BLaER1 treated with 17β-estradiol and CSF1 and Interleukin-3, amounts not matched to agents 10 nM and 100 nM (cell line): ENCODE results near the gene COX17.
A peak's percentile ranks its signal among the peaks of the same experiment; 100 is the strongest.
"Not testable (repeated sequence)": the region's sequence is repeated elsewhere in the genome, so short reads cannot be mapped to it uniquely, and the experiment has no call there.

Experiments
- H3K27ac ChIP-seq, 11 experiments: shearing (Covaris generic); formaldehyde crosslinking; 2 replicates each; pipeline ENCODE4 v1.8.1; 2022
- H3K27me3 ChIP-seq, 11 experiments: shearing (Covaris generic); formaldehyde crosslinking; 2 replicates each; pipeline ENCODE4 v1.8.1; 2022
- H3K36me3 ChIP-seq, 11 experiments: shearing (Covaris generic); formaldehyde crosslinking; 2 replicates each; pipeline ENCODE4 v1.8.1; 2022
- H3K4me1 ChIP-seq, 10 experiments: shearing (Covaris generic); formaldehyde crosslinking; 2 replicates each; pipeline ENCODE4 v1.8.1; 2022
- H3K4me2 ChIP-seq, 11 experiments: shearing (Covaris generic); formaldehyde crosslinking; 2 replicates each; pipeline ENCODE4 v1.8.1; 2022
- H3K4me3 ChIP-seq, 10 experiments: shearing (Covaris generic); formaldehyde crosslinking; 2 replicates each; pipeline ENCODE4 v1.8.1; 2022
- H3K9ac ChIP-seq, 11 experiments: shearing (Covaris generic); formaldehyde crosslinking; 2 replicates each; pipeline ENCODE4 v1.8.1; 2022
- H3K9me3 ChIP-seq, 11 experiments: shearing (Covaris generic); formaldehyde crosslinking; replicated peaks in 1 of 11; 2 replicates each; pipeline ENCODE4 v1.8.1; 2022
- H4K20me1 ChIP-seq, 11 experiments: shearing (Covaris generic); formaldehyde crosslinking; 2 replicates each; pipeline ENCODE4 v1.8.1; 2022
- Cebpa-rat ChIP-seq, 11 experiments: shearing (Covaris generic); IDR thresholded peaks; 2 replicates each; pipeline ENCODE4 v1.8.1; 2022

Gene COX17

GRCh38 chr3:119700920-119701734, 23.9 kb upstream of the COX17 start:
- H3K27ac ChIP-seq = peak overlapping the region in 3 of 11 experiments; percentile 12 to 73 (median 26); a peak in 2 of 22 replicates
- H3K4me2 ChIP-seq = no peak overlapping the region
- no peak overlapping the region for H3K4me3 ChIP-seq
- H3K27me3 ChIP-seq = no peaks in the 10 kb centered on the region
- H3K9ac ChIP-seq = no peak overlapping the region
- H3K4me1 ChIP-seq = peaks cover 0 to 8% (median 0%) of the 10 kb centered on the region in 10 experiments; a peak in 5 of 20 replicates
- no peaks in the 10 kb centered on the region for H4K20me1 ChIP-seq
- peaks cover 22 to 32% (median 28%) of the 10 kb centered on the region in 11 experiments for H3K9me3 ChIP-seq
- TF ChIP-seq Cebpa-rat (IDR thresholded peaks at IDR 0.05) = no peak
- no peaks in the 10 kb centered on the region for H3K36me3 ChIP-seq

DNA sequence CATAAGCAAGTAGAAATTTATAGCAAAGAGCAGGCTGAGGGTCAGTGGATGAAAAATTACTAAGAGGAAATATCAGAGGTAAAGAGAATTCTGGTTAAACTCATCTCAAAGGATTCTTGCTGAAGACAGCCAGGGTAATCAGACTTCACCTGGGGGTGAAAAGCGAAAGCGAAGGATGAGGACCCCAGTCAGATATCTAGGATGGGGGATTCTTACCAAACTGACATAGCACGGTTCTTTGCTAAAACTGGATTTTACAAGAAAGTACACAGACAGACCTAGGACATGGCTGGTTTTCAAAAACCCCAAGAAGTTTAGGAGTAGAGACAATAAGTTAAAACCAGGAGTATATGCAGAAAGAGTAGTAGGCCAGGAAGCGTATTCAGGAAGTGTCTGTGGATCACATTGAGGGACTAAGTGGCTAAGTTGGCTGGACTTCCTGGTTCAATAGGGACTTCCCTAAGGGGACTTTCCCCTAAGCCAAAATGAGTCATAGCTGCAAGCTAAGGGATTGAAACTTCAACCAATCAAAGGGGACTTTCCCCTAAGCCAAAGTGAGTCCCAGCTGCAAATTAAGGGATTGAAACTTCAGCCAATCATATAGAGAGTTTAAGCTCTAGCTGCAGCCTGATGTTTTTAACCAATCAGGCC, 23.2 kb upstream of the COX17 start:
- H3K9me3 ChIP-seq = peaks cover 22 to 32% (median 28%) of the 10 kb centered on the region in 11 experiments
- peaks cover 0 to 8% (median 0%) of the 10 kb centered on the region in 10 experiments; a peak in 5 of 20 replicates for H3K4me1 ChIP-seq
- H3K36me3 ChIP-seq = no peaks in the 10 kb centered on the region
- H3K9ac ChIP-seq = no peak overlapping the region
- H3K4me3 ChIP-seq = no peak overlapping the region
- H3K27me3 ChIP-seq = no peaks in the 10 kb centered on the region
- peak overlapping the region in 9 of 11 experiments; percentile 23 to 75 (median 41); a peak in 14 of 22 replicates for H3K27ac ChIP-seq
- no peaks in the 10 kb centered on the region for H4K20me1 ChIP-seq
- H3K4me2 ChIP-seq = peak overlapping the region in 3 of 11 experiments; percentile 32 to 48 (median 46); a peak in 5 of 22 replicates
- no peak for TF ChIP-seq Cebpa-rat (IDR thresholded peaks at IDR 0.05)

DNA sequence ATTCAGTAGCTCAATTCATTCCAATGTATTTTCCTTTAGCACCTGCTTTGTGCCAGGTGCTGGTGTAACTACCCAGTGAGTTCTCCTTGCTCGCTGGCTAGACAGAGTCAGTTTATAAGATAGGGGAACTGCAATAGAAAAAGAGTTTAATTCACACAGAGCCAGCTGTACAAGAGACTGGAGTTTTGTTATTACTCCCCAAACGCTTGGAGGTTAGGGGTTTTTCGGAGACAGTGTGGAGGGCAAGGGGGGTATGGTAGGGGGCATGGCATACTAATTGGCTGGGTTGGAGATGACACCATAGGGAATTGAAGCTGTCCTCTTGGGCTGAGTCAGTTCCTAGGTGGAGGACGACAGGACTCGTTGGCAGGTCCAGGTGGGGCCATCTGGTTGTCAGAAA, 20.2 kb upstream of the COX17 start:
- no peak overlapping the region for H3K4me2 ChIP-seq
- H4K20me1 ChIP-seq = no peaks in the 10 kb centered on the region
- H3K4me1 ChIP-seq = peaks cover 0 to 8% (median 0%) of the 10 kb centered on the region in 10 experiments; a peak in 5 of 20 replicates
- no peak for TF ChIP-seq Cebpa-rat (IDR thresholded peaks at IDR 0.05)
- H3K4me3 ChIP-seq = no peak overlapping the region
- no peaks in the 10 kb centered on the region for H3K36me3 ChIP-seq
- H3K9ac ChIP-seq = no peak overlapping the region
- H3K9me3 ChIP-seq = peaks cover 11 to 21% (median 16%) of the 10 kb centered on the region in 11 experiments
- H3K27me3 ChIP-seq = no peaks in the 10 kb centered on the region
- no peak overlapping the region for H3K27ac ChIP-seq

DNA sequence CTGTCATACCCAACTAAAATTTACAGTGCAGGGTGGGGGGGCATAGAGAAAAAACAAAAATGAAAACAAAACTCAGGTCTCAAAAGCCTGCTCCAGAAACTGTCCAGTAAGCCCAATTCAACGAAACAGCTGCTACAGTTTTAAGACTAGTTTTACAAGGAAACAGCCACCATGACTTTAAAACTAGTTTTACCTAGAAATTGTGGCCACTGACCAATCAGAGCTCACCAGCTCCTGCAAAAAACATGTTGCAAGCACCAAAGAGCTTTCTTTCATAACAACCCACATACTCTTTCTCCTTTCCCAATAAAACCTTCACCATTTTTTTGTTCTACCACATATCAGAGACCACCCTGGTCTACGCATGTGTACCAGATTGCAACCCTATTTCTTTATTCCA, 18.3 kb upstream of the COX17 start:
- no peak for TF ChIP-seq Cebpa-rat (IDR thresholded peaks at IDR 0.05)
- peaks cover 0 to 8% (median 0%) of the 10 kb centered on the region in 10 experiments; a peak in 5 of 20 replicates for H3K4me1 ChIP-seq
- H3K9me3 ChIP-seq = peaks cover 0 to 5% (median 0%) of the 10 kb centered on the region in 11 experiments; a peak in 7 of 22 replicates
- H3K27ac ChIP-seq = no peak overlapping the region
- no peaks in the 10 kb centered on the region for H4K20me1 ChIP-seq
- H3K4me2 ChIP-seq = no peak overlapping the region
- H3K36me3 ChIP-seq = no peaks in the 10 kb centered on the region
- H3K4me3 ChIP-seq = no peak overlapping the region
- no peak overlapping the region for H3K9ac ChIP-seq
- H3K27me3 ChIP-seq = no peaks in the 10 kb centered on the region

- Histone ChIP-seq H3K36me3 (no peaks in the 10 kb centered on the region), H3K4me3 (no peak overlapping the region), H3K27ac (no peak overlapping the region), H3K27me3 (no peaks in the 10 kb centered on the region), H3K9me3 (peaks cover 7 to 26% (median 14%) of the 10 kb centered on the region in 11 experiments), H3K4me1 (no peaks in the 10 kb centered on the region), H4K20me1 (no peaks in the 10 kb centered on the region), H3K4me2 (no peak overlapping the region), H3K9ac (no peak overlapping the region)
- no peak for TF ChIP-seq Cebpa-rat (IDR thresholded peaks at IDR 0.05)
Measured at GRCh38 chr3:119690043-119690656, 12.9 kb upstream of the COX17 start.

DNA sequence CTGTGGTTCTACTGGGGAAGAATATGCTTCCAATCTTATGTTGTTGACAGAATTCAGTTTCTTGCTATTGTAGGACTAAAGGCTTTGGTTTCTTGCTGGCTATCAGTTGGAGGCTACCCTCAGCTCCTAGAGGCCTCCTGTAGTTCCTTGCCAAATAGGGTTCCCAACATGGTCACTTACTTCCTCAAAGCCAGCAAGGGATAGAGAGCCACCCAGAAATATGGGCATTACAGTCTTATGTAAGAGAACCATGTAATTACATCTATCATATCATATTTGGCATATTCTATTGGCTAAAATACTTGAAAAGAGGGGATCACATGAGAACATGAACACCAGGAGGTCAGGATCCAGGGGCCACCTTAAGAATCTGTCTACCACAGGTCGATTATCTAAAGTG, 6.2 kb upstream of the COX17 start:
- Histone ChIP-seq H4K20me1 (no peaks in the 10 kb centered on the region), H3K27ac (no peak overlapping the region), H3K4me2 (no peak overlapping the region), H3K9me3 (peaks cover 7 to 26% (median 14%) of the 10 kb centered on the region in 11 experiments), H3K4me3 (no peak overlapping the region), H3K4me1 (peaks cover 0 to under 1% (median 0%) of the 10 kb centered on the region in 10 experiments; a peak in 1 of 20 replicates), H3K36me3 (no peaks in the 10 kb centered on the region), H3K27me3 (no peaks in the 10 kb centered on the region), H3K9ac (no peak overlapping the region)
- TF ChIP-seq Cebpa-rat (IDR thresholded peaks at IDR 0.05) = no peak

GRCh38 chr3:119681279-119681678, 4.1 kb upstream of the COX17 start:
- Histone ChIP-seq H3K9ac (no peak overlapping the region), H4K20me1 (no peaks in the 10 kb centered on the region), H3K4me1 (peaks cover 8 to 13% (median 11%) of the 10 kb centered on the region in 10 experiments; a peak in 17 of 20 replicates), H3K27me3 (no peaks in the 10 kb centered on the region), H3K27ac (no peak overlapping the region), H3K4me3 (no peak overlapping the region), H3K36me3 (no peaks in the 10 kb centered on the region), H3K9me3 (peaks cover 0 to 10% (median 3%) of the 10 kb centered on the region in 11 experiments; a peak in 14 of 22 replicates), H3K4me2 (no peak overlapping the region)
- TF ChIP-seq Cebpa-rat (IDR thresholded peaks at IDR 0.05) = no peak

DNA sequence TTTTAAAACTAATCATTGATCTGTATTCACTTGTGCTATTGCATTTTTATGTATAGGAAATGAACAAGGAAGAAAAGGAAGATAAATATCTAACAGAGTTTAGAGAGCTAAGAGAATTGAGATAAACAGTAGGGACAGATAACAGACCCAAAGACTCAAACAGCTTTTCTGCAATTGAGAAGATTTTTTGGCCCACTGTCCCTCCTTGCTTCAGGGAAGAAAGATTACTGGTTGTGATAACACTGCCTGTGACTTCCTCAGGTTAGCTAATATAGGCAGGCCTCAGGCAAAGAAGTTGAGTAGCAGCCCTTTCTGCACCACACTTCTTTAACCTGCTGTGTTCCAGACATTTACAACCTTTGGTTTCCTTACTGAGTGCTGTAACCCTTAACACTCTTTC, 2.7 kb upstream of the COX17 start:
- Histone ChIP-seq H3K36me3 (peaks cover 0 to 11% (median 5%) of the 10 kb centered on the region in 11 experiments; a peak in 18 of 22 replicates), H3K4me2 (no peak overlapping the region), H3K4me1 (peaks cover 17 to 26% (median 19%) of the 10 kb centered on the region in 10 experiments; a peak in 17 of 20 replicates), H3K4me3 (no peak overlapping the region), H3K27ac (no peak overlapping the region), H3K9ac (peak overlapping the region in 1 of 11 experiments; percentile 25; a peak in 2 of 22 replicates), H4K20me1 (no peaks in the 10 kb centered on the region), H3K9me3 (no peaks in the 10 kb centered on the region), H3K27me3 (no peaks in the 10 kb centered on the region)
- TF ChIP-seq Cebpa-rat (IDR thresholded peaks at IDR 0.05) = no peak

DNA sequence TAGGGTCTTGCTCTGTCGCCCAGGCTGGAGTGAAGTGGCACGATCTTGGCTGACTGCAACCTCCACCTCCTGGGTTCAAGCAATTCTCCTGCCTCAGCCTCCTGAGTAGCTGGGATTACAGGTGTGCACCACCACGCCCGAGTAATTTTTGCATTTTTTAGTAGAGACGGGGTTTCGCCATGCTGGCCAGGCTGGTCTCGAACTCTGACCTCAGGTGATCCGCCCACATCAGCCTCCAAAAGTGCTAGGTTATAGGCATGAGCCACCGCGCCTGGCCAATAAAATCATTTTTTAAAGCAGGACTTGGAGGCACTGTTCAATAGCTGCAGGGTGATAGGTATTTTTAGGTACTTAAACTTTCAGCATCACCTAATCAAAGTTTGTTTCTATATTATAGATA, 1.0 kb upstream of the COX17 start:
- Histone ChIP-seq H3K27ac (peak overlapping the region in 3 of 11 experiments; percentile 82 to 90 (median 84); a peak in 2 of 22 replicates), H3K36me3 (peaks cover 15 to 28% (median 21%) of the 10 kb centered on the region in 11 experiments), H3K4me1 (peaks cover 17 to 34% (median 19%) of the 10 kb centered on the region in 10 experiments; a peak in 17 of 20 replicates), H3K9ac (peak overlapping the region in 2 of 11 experiments; percentile 83 to 87; a peak in 1 of 22 replicates), H3K4me2 (peak overlapping the region; percentile 69 to 91 (median 77); a peak in 20 of 22 replicates), H3K4me3 (peak overlapping the region in 8 of 10 experiments; percentile 54 to 77 (median 70); a peak in 10 of 20 replicates)
- not testable (repeated sequence) for H3K9me3 ChIP-seq, H3K27me3 ChIP-seq, H4K20me1 ChIP-seq
